HCT116 (cell line): ENCODE data around the gene QRSL1. TPM values are rescaled to one million over a fixed set of nuclear protein-coding genes. Genes with fewer than 3 reads are reported as not detected.

Source experiments
- ATAC-seq: fragments of 200-7000 bp; cut with Tn5 transposase; 2 replicates; pipeline ENCODE4 v1.9.1; 2020; ENCODE audit warnings: mild to moderate bottlenecking, moderate library complexity
- BruUV-seq: library from RNA; stranded (reverse); fragments of 400-500 nt; replicated peaks from 2 replicates; lab custom pipeline; 2021; lab: Mats Ljungman, UMichigan
- CTCF ChIA-PET: fragments of 300-600 bp; sonication (Branson Sonifier 250); formaldehyde crosslinking; loops from one replicate; lab custom pipeline; 2021; ENCODE audit warnings: antibody characterized with exemption; lab: Charles Lee
- POLR2A ChIA-PET: fragments of 300-600, 350-600 bp; sonication (Branson Sonifier 250); formaldehyde crosslinking; loops from one replicate; lab custom pipeline; 2021; ENCODE audit warnings: antibody characterized with exemption; lab: Charles Lee
- RAD21 ChIA-PET, 2 experiments: fragments of 300-600 bp; sonication (Branson Sonifier 250); formaldehyde crosslinking; loops; one replicate each; lab custom pipeline; 2023; ENCODE audit warnings: low total read pairs in 2 of 2; ENCODE audit not compliant: uncharacterized antibody in 2 of 2, unreplicated experiment in 2 of 2, low non-redundant PET in 1 of 2; lab: Charles Lee
- DNase-seq: peaks from one replicate; pipeline ENCODE4 v3.0.0-alpha.2; 2010; ENCODE audit warnings: low read depth, low spot score
- H2AFZ ChIP-seq: fragments of 200-600 bp; shearing (Covaris generic), sonication (generic); 2 replicates; pipeline ENCODE4 v1.6.1; 2017; ENCODE audit warnings: low read depth, mixed run types, mixed read lengths, antibody characterized with exemption, low read length; ENCODE audit not compliant: poor library complexity, severe bottlenecking
- H3K27ac ChIP-seq: 2 replicates; pipeline ENCODE4 v1.5.1; 2012; ENCODE audit warnings: low read depth, low read length
- H3K27me3 ChIP-seq: fragments of 200-600 bp; sonication (generic); 2 replicates; pipeline ENCODE4 v1.6.1; 2016; ENCODE audit warnings: mixed run types, low read length, mixed read lengths; ENCODE audit not compliant: insufficient read depth
- H3K36me3 ChIP-seq, 2 experiments: fragments of 200-500 bp in 1 of 2; fragments of 200-600 bp in 1 of 2; sonication (Bioruptor generic) in 1 of 2; sonication (generic) in 1 of 2; 2 replicates each; pipeline versions ENCODE4 v1.5.1 to v1.6.1; 2014 to 2016; ENCODE audit warnings: low read length in 2 of 2, inconsistent platforms in 1 of 2, mixed read lengths in 1 of 2, mixed run types in 1 of 2; ENCODE audit not compliant: insufficient read depth in 2 of 2, control insufficient read depth in 1 of 2
- H3K4me1 ChIP-seq, 2 experiments: fragments of 200-600 bp in 1 of 2; sonication (generic) in 1 of 2; 2 replicates each; pipeline versions ENCODE4 v1.5.1 to v1.6.1; 2012 to 2017; ENCODE audit warnings: low read length in 2 of 2, inconsistent platforms in 1 of 2, mild to moderate bottlenecking in 1 of 2, mixed read lengths in 1 of 2, mixed run types in 1 of 2, moderate library complexity in 1 of 2; ENCODE audit not compliant: insufficient read depth in 2 of 2, control insufficient read depth in 1 of 2
- H3K4me2 ChIP-seq: fragments of 200-600 bp; sonication (generic); 2 replicates; pipeline ENCODE4 v1.6.1; 2017; ENCODE audit warnings: mixed run types, low read length, mixed read lengths
- H3K4me3 ChIP-seq, 2 experiments: fragments of 200-600 bp in 1 of 2; sonication (generic) in 1 of 2; replicated peaks in 1 of 2; 2 replicates each; pipeline ENCODE4 v1.5.1; 2011 to 2016; ENCODE audit warnings: low read length in 2 of 2, control low read depth in 1 of 2, low read depth in 1 of 2, mild to moderate bottlenecking in 1 of 2, mixed read lengths in 1 of 2, mixed run types in 1 of 2
- H3K79me2 ChIP-seq: fragments of 200-600 bp; sonication (generic); 2 replicates; pipeline ENCODE4 v1.6.1; 2017; ENCODE audit warnings: mild to moderate bottlenecking, mixed run types, low read length, moderate library complexity, mixed read lengths; ENCODE audit not compliant: insufficient read depth
- H3K9ac ChIP-seq: fragments of 200-600 bp; sonication (generic); 2 replicates; pipeline ENCODE4 v1.6.1; 2016; ENCODE audit warnings: low read length, mixed read lengths
- H3K9me2 ChIP-seq: fragments of 200-600 bp; sonication (generic), shearing (Covaris generic); 2 replicates; pipeline ENCODE4 v1.6.1; 2017; ENCODE audit warnings: mixed run types, mild to moderate bottlenecking, moderate library complexity; ENCODE audit not compliant: insufficient read depth
- H3K9me3 ChIP-seq, 2 experiments: fragments of 200-500 bp in 1 of 2; fragments of 200-600 bp in 1 of 2; sonication (Bioruptor generic) in 1 of 2; sonication (generic) in 1 of 2; 2 replicates each; pipeline ENCODE4 v1.6.1; 2014 to 2017; ENCODE audit warnings: low read length in 2 of 2, mixed read lengths in 2 of 2, inconsistent platforms in 1 of 2, low read depth in 1 of 2, mild to moderate bottlenecking in 1 of 2, mixed run types in 1 of 2, moderate library complexity in 1 of 2; ENCODE audit not compliant: control insufficient read depth in 1 of 2, insufficient read depth in 1 of 2
- H4K20me1 ChIP-seq: fragments of 200-600 bp; sonication (generic), shearing (Covaris generic); 2 replicates; pipeline ENCODE4 v1.6.1; 2017; ENCODE audit warnings: mixed run types, mild to moderate bottlenecking, moderate library complexity; ENCODE audit not compliant: insufficient read depth
- EGR1 ChIP-seq: IDR thresholded peaks from 2 replicates; pipeline ENCODE4 v1.6.1; 2012; ENCODE audit warnings: low read depth
- ELF1 ChIP-seq: IDR thresholded peaks from 2 replicates; pipeline ENCODE4 v1.6.1; 2012; ENCODE audit warnings: low read depth, borderline replicate concordance
- EZH2phosphoT487 ChIP-seq: fragments of 200-600 bp; IDR thresholded peaks from 2 replicates; pipeline ENCODE4 v1.6.1; 2018; ENCODE audit warnings: antibody characterized with exemption, borderline replicate concordance
- FOSL1 ChIP-seq: IDR thresholded peaks from 2 replicates; pipeline ENCODE4 v1.6.1; 2012; ENCODE audit warnings: low read depth
- POLR2A ChIP-seq: IDR thresholded peaks from 2 replicates; pipeline ENCODE4 v1.7.0; 2011; ENCODE audit warnings: borderline replicate concordance; ENCODE audit not compliant: insufficient read depth, insufficient read length; ENCODE audit errors: extremely low read depth
- POLR2AphosphoS5 ChIP-seq: IDR thresholded peaks from 2 replicates; pipeline ENCODE4 v1.6.1; 2011; ENCODE audit warnings: mild to moderate bottlenecking, low read depth, low read length, moderate library complexity
- RAD21 ChIP-seq: IDR thresholded peaks from 2 replicates; pipeline ENCODE4 v1.6.1; 2012; ENCODE audit warnings: low read depth, mild to moderate bottlenecking
- SRF ChIP-seq: IDR thresholded peaks from 2 replicates; pipeline ENCODE4 v1.6.1; 2012; ENCODE audit warnings: low read depth
- ZNF274 ChIP-seq: fragments of 200-500 bp; sonication (Bioruptor generic); IDR thresholded peaks from 2 replicates; pipeline ENCODE4 v1.6.1; 2014; ENCODE audit warnings: mild to moderate bottlenecking, low read depth, low read length, inconsistent platforms
- intact Hi-C: fragments of 100-400 bp; cut with micrococcal nuclease; formaldehyde crosslinking; loops from 2 replicates; pipeline ENCODE4 v1.10.0; 2022
- total RNA-seq: library from RNA; stranded (reverse); gene quantifications from one replicate; pipeline ENCODE4 v1.2.1, GENCODE V29; 2021; ENCODE audit not compliant: unreplicated experiment
- TF ChIP-seq, protein P1 (sequence below): IDR thresholded peaks from 2 replicates; pipeline ENCODE4 v1.6.1; 2012
- TF ChIP-seq, protein P2 (sequence below): IDR thresholded peaks from 2 replicates; pipeline ENCODE4 v1.6.1; 2011; ENCODE audit warnings: mild to moderate bottlenecking, low read length, moderate library complexity; ENCODE audit not compliant: insufficient replicate concordance; ENCODE audit errors: extremely low read depth

The QRSL1 gene
- total RNA-seq, 1 experiment from 2014 or later = 16.0 TPM

DNA sequence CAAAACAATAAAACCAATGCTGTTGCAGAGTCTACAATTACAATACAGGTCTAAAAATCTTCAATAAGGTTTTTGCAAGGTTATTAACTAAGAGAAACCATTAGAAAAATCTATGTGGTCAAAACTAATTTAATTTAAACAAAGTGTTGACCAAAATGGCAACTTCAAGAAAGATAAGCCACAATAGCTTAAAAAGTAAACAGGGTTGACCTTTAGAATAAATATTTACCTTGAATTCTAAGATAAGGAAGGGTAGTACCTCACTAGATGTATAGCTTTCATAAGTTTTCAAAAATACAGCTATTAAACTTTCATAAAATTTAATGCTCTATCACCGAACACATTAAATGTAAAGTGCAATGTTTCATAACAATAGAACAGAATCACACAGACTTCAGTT is 11.5 kb upstream of the QRSL1 start:
- Histone ChIP-seq H3K27ac (no peak overlapping the region), H3K36me3 (no peaks in the 10 kb centered on the region), H3K4me1 (no peaks in the 10 kb centered on the region)
- intact Hi-C loops = no loop called here
- TF ChIP-seq SRF (no peak), ZNF274 (no peak)
- TF ChIP-seq, protein P1, sequence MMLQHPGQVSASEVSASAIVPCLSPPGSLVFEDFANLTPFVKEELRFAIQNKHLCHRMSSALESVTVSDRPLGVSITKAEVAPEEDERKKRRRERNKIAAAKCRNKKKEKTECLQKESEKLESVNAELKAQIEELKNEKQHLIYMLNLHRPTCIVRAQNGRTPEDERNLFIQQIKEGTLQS = no peak
- TF ChIP-seq, all 23 proteins: peak for 0
- Histone ChIP-seq H3K27me3 (no peaks in the 10 kb centered on the region), H3K4me2 (no peak overlapping the region), H3K9me2 (no peaks in the 10 kb centered on the region), H2AFZ (no peak overlapping the region), H3K4me3 (no peak overlapping the region), H3K79me2 (no peaks in the 10 kb centered on the region), H4K20me1 (no peaks in the 10 kb centered on the region), H3K9me3 (no peaks in the 10 kb centered on the region), H3K9ac (no peak overlapping the region)
- ATAC-seq = no peak
- ChIA-PET CTCF (interaction anchor here (1.0 kb wide), 1 partner anchor 8 kb away, joined by 3 read pairs; no protein-coding TSS in a partner anchor), RAD21 (no interaction called here), POLR2A (interaction anchor here (0.6 kb wide), 1 partner anchor 807 kb away, joined by 3 read pairs; no protein-coding TSS in a partner anchor)
- no peak for DNase-seq
- BruUV-seq = no TSS peak

DNA sequence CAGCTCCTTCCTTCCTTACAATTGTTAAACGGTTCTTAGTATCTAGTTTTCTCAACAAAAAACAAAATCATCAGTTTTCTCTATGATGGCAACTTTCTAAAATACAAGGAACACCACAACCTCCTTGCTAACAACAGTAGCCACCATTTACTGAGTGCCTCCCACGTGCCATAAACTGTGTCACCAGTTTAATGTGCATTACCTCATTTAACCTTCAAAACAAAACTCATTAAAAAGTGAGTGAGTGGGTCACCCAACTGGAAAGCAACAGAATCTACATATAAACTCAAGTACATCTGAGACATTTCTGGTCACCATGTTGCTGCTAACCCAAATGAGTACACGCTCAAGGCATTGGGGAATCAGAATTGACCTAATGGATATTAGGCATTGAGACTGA is 11.1 kb upstream of the QRSL1 start:
- H3K79me2 ChIP-seq = no peaks in the 10 kb centered on the region
- H2AFZ ChIP-seq = no peak overlapping the region
- no TSS peak for BruUV-seq
- no peak overlapping the region for H3K9ac ChIP-seq
- ChIA-PET CTCF (interaction anchor here (1.0 kb wide), 1 partner anchor 9 kb away, joined by 3 read pairs; no protein-coding TSS in a partner anchor), RAD21 (no interaction called here), POLR2A (no interaction called here)
- H4K20me1 ChIP-seq = no peaks in the 10 kb centered on the region
- H3K27ac ChIP-seq = no peak overlapping the region
- no peaks in the 10 kb centered on the region for H3K9me3 ChIP-seq
- H3K27me3 ChIP-seq = no peaks in the 10 kb centered on the region
- no peaks in the 10 kb centered on the region for H3K4me1 ChIP-seq
- no peak for TF ChIP-seq FOSL1
- no peak for TF ChIP-seq EZH2phosphoT487
- TF ChIP-seq, protein P2, sequence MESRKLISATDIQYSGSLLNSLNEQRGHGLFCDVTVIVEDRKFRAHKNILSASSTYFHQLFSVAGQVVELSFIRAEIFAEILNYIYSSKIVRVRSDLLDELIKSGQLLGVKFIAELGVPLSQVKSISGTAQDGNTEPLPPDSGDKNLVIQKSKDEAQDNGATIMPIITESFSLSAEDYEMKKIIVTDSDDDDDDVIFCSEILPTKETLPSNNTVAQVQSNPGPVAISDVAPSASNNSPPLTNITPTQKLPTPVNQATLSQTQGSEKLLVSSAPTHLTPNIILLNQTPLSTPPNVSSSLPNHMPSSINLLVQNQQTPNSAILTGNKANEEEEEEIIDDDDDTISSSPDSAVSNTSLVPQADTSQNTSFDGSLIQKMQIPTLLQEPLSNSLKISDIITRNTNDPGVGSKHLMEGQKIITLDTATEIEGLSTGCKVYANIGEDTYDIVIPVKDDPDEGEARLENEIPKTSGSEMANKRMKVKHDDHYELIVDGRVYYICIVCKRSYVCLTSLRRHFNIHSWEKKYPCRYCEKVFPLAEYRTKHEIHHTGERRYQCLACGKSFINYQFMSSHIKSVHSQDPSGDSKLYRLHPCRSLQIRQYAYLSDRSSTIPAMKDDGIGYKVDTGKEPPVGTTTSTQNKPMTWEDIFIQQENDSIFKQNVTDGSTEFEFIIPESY = no peak
- TF ChIP-seq POLR2AphosphoS5 = no peak
- TF ChIP-seq EGR1 = no peak
- no peak for TF ChIP-seq RAD21
- no peak for TF ChIP-seq ELF1
- no peak for TF ChIP-seq SRF
- TF ChIP-seq, protein P1 = no peak
- no peak for TF ChIP-seq POLR2A
- no peak for ATAC-seq
- intact Hi-C loops = no loop called here
- no peaks in the 10 kb centered on the region for H3K9me2 ChIP-seq
- no peaks in the 10 kb centered on the region for H3K36me3 ChIP-seq
- no peak overlapping the region for H3K4me3 ChIP-seq
- DNase-seq = no peak
- H3K4me2 ChIP-seq = no peak overlapping the region
